ENCODE results near the gene IL10RB.
A peak's percentile ranks its signal among the peaks of the same experiment; 100 is the strongest.
"Not testable (repeated sequence)": the region's sequence is repeated elsewhere in the genome, so short reads cannot be mapped to it uniquely, and the experiment has no call there.

Gene IL10RB

GRCh38 chr21:33241846-33242245 lies 24.3 kb upstream of the IL10RB start:
- DNase-seq: no peak

GRCh38 chr21:33242846-33243245 lies 23.3 kb upstream of the IL10RB start:
- DNase-seq: not testable (repeated sequence)

GRCh38 chr21:33244082-33244778 lies 21.9 kb upstream of the IL10RB start:
- no peak for DNase-seq

- no peak for DNase-seq
These were observed 21.4 kb upstream of the IL10RB start for GRCh38 chr21:33244779-33245105.

- DNase-seq: no peak
These were observed 20.8 kb upstream of the IL10RB start for GRCh38 chr21:33245289-33245918.

- DNase-seq: no peak
These were observed 19.7 kb upstream of the IL10RB start for GRCh38 chr21:33246506-33246905.

GRCh38 chr21:33246963-33247362 lies 19.2 kb upstream of the IL10RB start:
- no peak for DNase-seq

- DNase-seq: no peak
These were observed 18.6 kb upstream of the IL10RB start for GRCh38 chr21:33247599-33247998.

- no peak for DNase-seq
These were observed 16.7 kb upstream of the IL10RB start for GRCh38 chr21:33249331-33250002.

GRCh38 chr21:33251119-33251518 lies 15.0 kb upstream of the IL10RB start:
- no peak for DNase-seq

- not testable (repeated sequence) for DNase-seq
These were observed 12.8 kb upstream of the IL10RB start for GRCh38 chr21:33253382-33253781.

GRCh38 chr21:33254766-33255165 lies 11.4 kb upstream of the IL10RB start:
- no peak for DNase-seq

GRCh38 chr21:33255404-33255803 lies 10.8 kb upstream of the IL10RB start:
- no peak for DNase-seq

- DNase-seq: no peak
These were observed 10.1 kb upstream of the IL10RB start for GRCh38 chr21:33256019-33256418.

- no peak for DNase-seq
These were observed 8.9 kb upstream of the IL10RB start for GRCh38 chr21:33257094-33257803.

- DNase-seq: no peak
These were observed 7.7 kb upstream of the IL10RB start for GRCh38 chr21:33258475-33258874.

GRCh38 chr21:33259428-33259827 lies 6.7 kb upstream of the IL10RB start:
- no peak for DNase-seq

- DNase-seq: no peak
These were observed 6.2 kb upstream of the IL10RB start for GRCh38 chr21:33259995-33260394.

GRCh38 chr21:33261635-33262034 lies 4.5 kb upstream of the IL10RB start:
- peak; percentile 99 for DNase-seq

- DNase-seq: no peak
These were observed 3.2 kb upstream of the IL10RB start for GRCh38 chr21:33262921-33263320.

- DNase-seq: no peak
These were observed 1.6 kb upstream of the IL10RB start for GRCh38 chr21:33264561-33264960.

- DNase-seq: peak; percentile 94
These were observed 510 bp upstream of the IL10RB start for GRCh38 chr21:33265664-33266049.

- no peak for DNase-seq
These were observed 595 bp downstream of the IL10RB start for GRCh38 chr21:33266789-33267135.

GRCh38 chr21:33267250-33267649 lies 1.1 kb downstream of the IL10RB start:
- DNase-seq: no peak

Measured in SIG-M5 (cell line).